Parietal lobe (tissue), 2 donors: ENCODE measurements around the gene NLRP7. TPM values are rescaled to one million over a fixed set of nuclear protein-coding genes. Genes with fewer than 3 reads are reported as not detected.

Source experiments
- small RNA-seq: library from RNA; depleted of rRNA; stranded (forward); fragments of <200 nt; gene quantifications from one replicate; pipeline ENCODE3, GENCODE V24; 2014; ENCODE audit warnings: low replicate concordance
- total RNA-seq: library from RNA; depleted of rRNA; stranded (reverse); fragments of >200 nt; gene quantifications from one replicate; pipeline ENCODE4 v1.2.3, GENCODE V29; 2014

The NLRP7 gene
- not detected for total RNA-seq

GRCh38 chr19:54947381-54947780 lies at the start of gene NLRP7:
TSS of gene NLRP7 (minus strand) at chr19:54947530.

DNA sequence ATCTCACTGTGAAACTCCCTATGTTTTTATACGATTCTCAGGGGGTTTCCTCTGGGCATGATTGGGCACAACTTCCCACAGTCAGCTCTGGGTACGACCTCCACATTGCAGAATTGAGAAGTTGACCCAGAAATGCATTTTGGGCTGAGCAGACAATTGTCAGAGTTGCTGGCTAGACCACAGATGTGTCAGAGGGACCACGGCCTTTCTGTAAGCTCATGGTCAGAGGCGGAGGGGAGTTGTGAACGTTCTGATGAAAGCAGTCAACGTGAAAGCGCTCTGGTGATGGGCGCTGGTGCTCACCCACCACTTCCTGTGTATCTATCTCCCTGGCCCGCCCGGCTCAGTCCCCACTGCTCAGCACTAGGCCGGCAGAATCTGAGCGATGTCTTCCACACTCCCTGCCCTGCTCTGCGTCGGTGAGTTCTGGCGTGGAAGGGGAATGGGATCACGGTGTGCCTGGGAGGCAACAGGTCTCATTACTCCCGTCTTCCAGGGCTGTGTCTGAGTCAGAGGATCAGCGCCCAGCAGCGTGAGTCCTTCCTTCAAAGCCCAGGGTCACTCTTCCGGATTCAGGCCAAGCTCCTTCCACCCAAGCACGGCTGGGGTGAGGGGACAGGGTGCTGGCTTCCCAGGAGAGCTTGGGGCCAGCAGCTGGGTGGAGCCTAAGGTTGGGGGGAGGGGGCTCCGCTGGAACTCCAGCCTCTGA lies 41.4 kb downstream of the NLRP7 start, which contains the start of gene NCR1:
Gene NCR1, plus strand, starts transcription at position 346 of the 709 bp plus-strand sequence. Its CDS starts 40 bp downstream, at position 386.

DNA sequence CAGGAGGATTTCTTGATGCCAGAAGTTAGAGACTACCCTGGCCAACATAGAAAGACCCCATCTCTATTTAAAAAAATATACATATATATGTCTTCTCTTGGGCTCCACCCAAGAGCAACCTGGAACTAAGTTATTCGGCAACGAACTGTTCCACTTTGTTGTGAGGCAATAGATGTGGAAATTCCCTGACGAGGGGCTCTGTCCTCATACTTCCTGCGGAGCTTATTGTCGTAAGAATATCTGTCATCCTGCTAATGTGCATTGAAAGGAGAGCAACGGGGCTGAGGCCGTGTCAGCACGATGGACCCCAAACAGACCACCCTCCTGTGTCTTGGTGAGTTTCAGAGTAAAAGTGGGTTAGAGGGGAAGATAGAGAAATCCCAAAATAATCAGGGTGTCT lies 73.3 kb downstream of the NLRP7 start, which contains the start of gene FCAR:
Gene FCAR, plus strand, starts transcription at position 246 of the 400 bp plus-strand sequence. Its CDS starts 55 bp downstream, at position 301.

Small RNA genes within 50 kb of the gene (small RNA-seq; reads per million reads assigned to genes)
- gene AC011476.8 = not detected

Other genes starting within 250 kb of the NLRP7 start
- not detected for gene KIR3DL3, start 223.1 kb downstream of the NLRP7 start, total RNA-seq
- not detected for gene KIR2DL3, start 209.0 kb downstream of the NLRP7 start, total RNA-seq
- gene KIR2DL1, start 177.7 kb downstream of the NLRP7 start, total RNA-seq = not detected
- gene KIR2DL4, start 143.9 kb downstream of the NLRP7 start, total RNA-seq = not detected
- gene KIR3DL1, start 131.1 kb downstream of the NLRP7 start, total RNA-seq = not detected
- gene KIR2DS4, start 114.9 kb downstream of the NLRP7 start, total RNA-seq = not detected
- gene KIR3DL2, start 97.1 kb downstream of the NLRP7 start, total RNA-seq = not detected
- gene FCAR, start 73.3 kb downstream of the NLRP7 start, total RNA-seq = not detected
- not detected for gene NCR1, start 41.4 kb downstream of the NLRP7 start, total RNA-seq
- 20.0 TPM for gene NLRP2, start 18.8 kb upstream of the NLRP7 start, total RNA-seq
- 0.94 TPM for gene GP6, start 90.7 kb upstream of the NLRP7 start, total RNA-seq
- gene RDH13, start 115.6 kb upstream of the NLRP7 start, total RNA-seq = 31.0 TPM
- gene EPS8L1, start 128.3 kb upstream of the NLRP7 start, total RNA-seq = 3.1 TPM
- gene PPP1R12C, start 170.1 kb upstream of the NLRP7 start, total RNA-seq = 32.6 TPM
- gene TNNT1, start 201.7 kb upstream of the NLRP7 start, total RNA-seq = 0.94 TPM
- gene TNNI3, start 210.2 kb upstream of the NLRP7 start, total RNA-seq = 0.94 TPM
- 0.94 TPM for gene DNAAF3, start 219.1 kb upstream of the NLRP7 start, total RNA-seq
- gene SYT5, start 232.8 kb upstream of the NLRP7 start, total RNA-seq = 47.9 TPM